Measurements from ENCODE around the gene TXNDC17. TPM values are rescaled to one million over a fixed set of nuclear protein-coding genes. Genes with fewer than 3 reads are reported as not detected.

Gene TXNDC17
- total and polyA plus RNA-seq, 9 of the 15 experiments (the other 6 are each of a cell fraction or from before 2014, with no cell fraction given), result 108 to 759 (median 179) TPM

- peak; percentile 83 for TF ChIP-seq POLR2AphosphoS5 (IDR thresholded peaks at IDR 0.05; ENCODE audit: control insufficient read depth, insufficient read depth, low read depth, low read length)
- peak; percentile 83; the same call in 1 of the 2 replicates for TF ChIP-seq ELF2 (CRISPR knock-in tag; IDR thresholded peaks at IDR 0.05)
- no peak; the same call in 1 of the 2 replicates for TF ChIP-seq NCOA6 (IDR thresholded peaks at IDR 0.05)
- TF ChIP-seq U2AF2 (optimal IDR thresholded peaks at IDR 0.05; ENCODE audit: low read depth, low read length), result no peak
- no peak for TF ChIP-seq E2F1 (CRISPR knock-in tag; IDR thresholded peaks at IDR 0.05)
- TF ChIP-seq, protein P1, sequence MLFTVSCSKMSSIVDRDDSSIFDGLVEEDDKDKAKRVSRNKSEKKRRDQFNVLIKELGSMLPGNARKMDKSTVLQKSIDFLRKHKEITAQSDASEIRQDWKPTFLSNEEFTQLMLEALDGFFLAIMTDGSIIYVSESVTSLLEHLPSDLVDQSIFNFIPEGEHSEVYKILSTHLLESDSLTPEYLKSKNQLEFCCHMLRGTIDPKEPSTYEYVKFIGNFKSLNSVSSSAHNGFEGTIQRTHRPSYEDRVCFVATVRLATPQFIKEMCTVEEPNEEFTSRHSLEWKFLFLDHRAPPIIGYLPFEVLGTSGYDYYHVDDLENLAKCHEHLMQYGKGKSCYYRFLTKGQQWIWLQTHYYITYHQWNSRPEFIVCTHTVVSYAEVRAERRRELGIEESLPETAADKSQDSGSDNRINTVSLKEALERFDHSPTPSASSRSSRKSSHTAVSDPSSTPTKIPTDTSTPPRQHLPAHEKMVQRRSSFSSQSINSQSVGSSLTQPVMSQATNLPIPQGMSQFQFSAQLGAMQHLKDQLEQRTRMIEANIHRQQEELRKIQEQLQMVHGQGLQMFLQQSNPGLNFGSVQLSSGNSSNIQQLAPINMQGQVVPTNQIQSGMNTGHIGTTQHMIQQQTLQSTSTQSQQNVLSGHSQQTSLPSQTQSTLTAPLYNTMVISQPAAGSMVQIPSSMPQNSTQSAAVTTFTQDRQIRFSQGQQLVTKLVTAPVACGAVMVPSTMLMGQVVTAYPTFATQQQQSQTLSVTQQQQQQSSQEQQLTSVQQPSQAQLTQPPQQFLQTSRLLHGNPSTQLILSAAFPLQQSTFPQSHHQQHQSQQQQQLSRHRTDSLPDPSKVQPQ (CRISPR knock-in tag; IDR thresholded peaks at IDR 0.05; ENCODE audit: borderline replicate concordance), result no peak
- no peak for TF ChIP-seq SMARCB1 (IDR thresholded peaks at IDR 0.05; ENCODE audit: insufficient read length, low read depth)
- no peak for TF ChIP-seq ZNF589 (CRISPR knock-in tag; IDR thresholded peaks at IDR 0.05; ENCODE audit: low read depth)
- TF ChIP-seq ZBTB1 (CRISPR knock-in tag; IDR thresholded peaks at IDR 0.05; ENCODE audit: borderline replicate concordance, low read depth), result no peak
- TF ChIP-seq TCF7L2 (IDR thresholded peaks at IDR 0.05; ENCODE audit: low read depth, low read length), result no peak
- no peak for TF ChIP-seq ZNF316 (IDR thresholded peaks at IDR 0.05)
- TF ChIP-seq CCNT2 (IDR thresholded peaks at IDR 0.05; ENCODE audit: borderline replicate concordance, extremely low read depth, insufficient read length, low read depth, low read length), result peak; percentile 53
- TF ChIP-seq DNMT1 (IDR thresholded peaks at IDR 0.05), result no peak
- TF ChIP-seq, protein P2, sequence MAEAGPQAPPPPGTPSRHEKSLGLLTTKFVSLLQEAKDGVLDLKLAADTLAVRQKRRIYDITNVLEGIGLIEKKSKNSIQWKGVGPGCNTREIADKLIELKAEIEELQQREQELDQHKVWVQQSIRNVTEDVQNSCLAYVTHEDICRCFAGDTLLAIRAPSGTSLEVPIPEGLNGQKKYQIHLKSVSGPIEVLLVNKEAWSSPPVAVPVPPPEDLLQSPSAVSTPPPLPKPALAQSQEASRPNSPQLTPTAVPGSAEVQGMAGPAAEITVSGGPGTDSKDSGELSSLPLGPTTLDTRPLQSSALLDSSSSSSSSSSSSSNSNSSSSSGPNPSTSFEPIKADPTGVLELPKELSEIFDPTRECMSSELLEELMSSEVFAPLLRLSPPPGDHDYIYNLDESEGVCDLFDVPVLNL (CRISPR knock-in tag; IDR thresholded peaks at IDR 0.05; ENCODE audit: low read depth), result no peak
- TF ChIP-seq FOXM1 (IDR thresholded peaks at IDR 0.05; ENCODE audit: low read depth), result no peak
- no peak for TF ChIP-seq FOXM1 (CRISPR knock-in tag; IDR thresholded peaks at IDR 0.05; ENCODE audit: low read depth)
- peak; percentile 88 for TF ChIP-seq TAF1 (IDR thresholded peaks at IDR 0.05; ENCODE audit: control insufficient read depth, extremely low read depth, insufficient read depth, low read length, severe bottlenecking)
- no peak for TF ChIP-seq RCOR1 (IDR thresholded peaks at IDR 0.05; ENCODE audit: borderline replicate concordance in 1 of 2, low read depth in 2 of 2, low read length in 2 of 2)
- no peak for TF ChIP-seq CBFA2T2 (conservative IDR thresholded peaks at IDR 0.05)
- no peak for TF ChIP-seq CBFA2T3 (IDR thresholded peaks at IDR 0.05)
- no peak for TF ChIP-seq HMGN3 (IDR thresholded peaks at IDR 0.05; ENCODE audit: borderline replicate concordance, extremely low read depth, insufficient read length, low read depth, low read length)
- no peak for TF ChIP-seq HMG20B (CRISPR knock-in tag; IDR thresholded peaks at IDR 0.05)
- no peak for TF ChIP-seq ZFP1 (CRISPR knock-in tag; IDR thresholded peaks at IDR 0.05)
- TF ChIP-seq ETS2 (tag; IDR thresholded peaks at IDR 0.05; ENCODE audit: borderline replicate concordance, poor library complexity, severe bottlenecking), result no peak
- TF ChIP-seq SNRNP70 (optimal IDR thresholded peaks at IDR 0.05; ENCODE audit: low read depth, low read length), result no peak
These were observed at the start of gene TXNDC17, which contains the start of gene KIAA0753 (continued) for GRCh38 chr17:6640536-6641246.

All from K562 (cell line).